GM12878 (cell line): ENCODE data around the gene DSTN.

Source experiments
- ATF3 ChIP-seq: IDR thresholded peaks from 2 replicates; pipeline ENCODE4 v1.6.1; 2011; ENCODE audit warnings: low read depth, mild to moderate bottlenecking, low read length, moderate library complexity, borderline replicate concordance; ENCODE audit errors: extremely low read depth
- CBX5 ChIP-seq: sonication (generic); IDR thresholded peaks from 2 replicates; pipeline ENCODE4 v1.6.1; 2016; ENCODE audit warnings: low read depth, moderate library complexity, mild to moderate bottlenecking, inconsistent platforms
- ESRRA ChIP-seq: IDR thresholded peaks from 2 replicates; pipeline ENCODE4 v1.6.1; 2012; ENCODE audit warnings: mild to moderate bottlenecking, low read length, improper control_type of control experiment
- EZH2 ChIP-seq: IDR thresholded peaks from 2 replicates; pipeline ENCODE4 v1.6.1; 2012; ENCODE audit warnings: low read depth, mild to moderate bottlenecking, control low read depth, inconsistent platforms, low read length, borderline replicate concordance; ENCODE audit not compliant: control insufficient read depth
- JUND ChIP-seq: IDR thresholded peaks from 2 replicates; pipeline ENCODE4 v1.6.1; 2012; ENCODE audit warnings: low read depth, mild to moderate bottlenecking, low read length, improper control_type of control experiment, moderate library complexity
- NBN ChIP-seq: fragments of 450-650 bp; IDR thresholded peaks from 2 replicates; pipeline ENCODE4 v1.6.1; 2016
- POLR2AphosphoS5 ChIP-seq: IDR thresholded peaks from 2 replicates; pipeline ENCODE4 v1.6.1; 2011; ENCODE audit warnings: mild to moderate bottlenecking, low read length, inconsistent platforms
- RFX5 ChIP-seq: IDR thresholded peaks from 2 replicates; pipeline ENCODE4 v1.6.1; 2011; ENCODE audit warnings: low read depth, low read length, improper control_type of control experiment
- SMC3 ChIP-seq: IDR thresholded peaks from 2 replicates; pipeline ENCODE4 v1.6.1; 2011; ENCODE audit warnings: low read length, improper control_type of control experiment, borderline replicate concordance
- TCF12 ChIP-seq: IDR thresholded peaks from 2 replicates; pipeline ENCODE4 v1.6.1; 2011; ENCODE audit warnings: low read depth, mild to moderate bottlenecking, low read length
- TF ChIP-seq, protein P1 (sequence below), 3 experiments: IDR thresholded peaks in 2 of 3; conservative IDR thresholded peaks in 1 of 3; 2 replicates each; pipeline ENCODE4 v1.5.1; 2011; ENCODE audit warnings: low read depth in 3 of 3, low read length in 3 of 3, mild to moderate bottlenecking in 3 of 3, control low read depth in 2 of 3, moderate library complexity in 2 of 3, inconsistent platforms in 1 of 3, mixed read lengths in 1 of 3; ENCODE audit not compliant: control insufficient read depth in 2 of 3, insufficient read depth in 1 of 3; ENCODE audit errors: extremely low read depth in 1 of 3
- TF ChIP-seq, protein P2 (sequence below): fragments of 450-650 bp; IDR thresholded peaks from 2 replicates; pipeline ENCODE4 v1.6.1; 2018; ENCODE audit warnings: borderline replicate concordance, mild to moderate bottlenecking; ENCODE audit not compliant: partially characterized antibody

GRCh38 chr20:17560344-17561074 is 9.4 kb upstream of the DSTN start:
- TF ChIP-seq TCF12, result no peak
- TF ChIP-seq, protein P1, sequence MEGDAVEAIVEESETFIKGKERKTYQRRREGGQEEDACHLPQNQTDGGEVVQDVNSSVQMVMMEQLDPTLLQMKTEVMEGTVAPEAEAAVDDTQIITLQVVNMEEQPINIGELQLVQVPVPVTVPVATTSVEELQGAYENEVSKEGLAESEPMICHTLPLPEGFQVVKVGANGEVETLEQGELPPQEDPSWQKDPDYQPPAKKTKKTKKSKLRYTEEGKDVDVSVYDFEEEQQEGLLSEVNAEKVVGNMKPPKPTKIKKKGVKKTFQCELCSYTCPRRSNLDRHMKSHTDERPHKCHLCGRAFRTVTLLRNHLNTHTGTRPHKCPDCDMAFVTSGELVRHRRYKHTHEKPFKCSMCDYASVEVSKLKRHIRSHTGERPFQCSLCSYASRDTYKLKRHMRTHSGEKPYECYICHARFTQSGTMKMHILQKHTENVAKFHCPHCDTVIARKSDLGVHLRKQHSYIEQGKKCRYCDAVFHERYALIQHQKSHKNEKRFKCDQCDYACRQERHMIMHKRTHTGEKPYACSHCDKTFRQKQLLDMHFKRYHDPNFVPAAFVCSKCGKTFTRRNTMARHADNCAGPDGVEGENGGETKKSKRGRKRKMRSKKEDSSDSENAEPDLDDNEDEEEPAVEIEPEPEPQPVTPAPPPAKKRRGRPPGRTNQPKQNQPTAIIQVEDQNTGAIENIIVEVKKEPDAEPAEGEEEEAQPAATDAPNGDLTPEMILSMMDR (IDR thresholded peaks at IDR 0.05 in 2 of 3, conservative IDR thresholded peaks at IDR 0.05 in 1 of 3; ENCODE audit: control insufficient read depth in 2 of 3, extremely low read depth in 1 of 3, insufficient read depth in 1 of 3, low read depth in 3 of 3, low read length in 3 of 3), result no peak
- TF ChIP-seq NBN, result no peak
- TF ChIP-seq ESRRA, result no peak
- TF ChIP-seq, protein P2, sequence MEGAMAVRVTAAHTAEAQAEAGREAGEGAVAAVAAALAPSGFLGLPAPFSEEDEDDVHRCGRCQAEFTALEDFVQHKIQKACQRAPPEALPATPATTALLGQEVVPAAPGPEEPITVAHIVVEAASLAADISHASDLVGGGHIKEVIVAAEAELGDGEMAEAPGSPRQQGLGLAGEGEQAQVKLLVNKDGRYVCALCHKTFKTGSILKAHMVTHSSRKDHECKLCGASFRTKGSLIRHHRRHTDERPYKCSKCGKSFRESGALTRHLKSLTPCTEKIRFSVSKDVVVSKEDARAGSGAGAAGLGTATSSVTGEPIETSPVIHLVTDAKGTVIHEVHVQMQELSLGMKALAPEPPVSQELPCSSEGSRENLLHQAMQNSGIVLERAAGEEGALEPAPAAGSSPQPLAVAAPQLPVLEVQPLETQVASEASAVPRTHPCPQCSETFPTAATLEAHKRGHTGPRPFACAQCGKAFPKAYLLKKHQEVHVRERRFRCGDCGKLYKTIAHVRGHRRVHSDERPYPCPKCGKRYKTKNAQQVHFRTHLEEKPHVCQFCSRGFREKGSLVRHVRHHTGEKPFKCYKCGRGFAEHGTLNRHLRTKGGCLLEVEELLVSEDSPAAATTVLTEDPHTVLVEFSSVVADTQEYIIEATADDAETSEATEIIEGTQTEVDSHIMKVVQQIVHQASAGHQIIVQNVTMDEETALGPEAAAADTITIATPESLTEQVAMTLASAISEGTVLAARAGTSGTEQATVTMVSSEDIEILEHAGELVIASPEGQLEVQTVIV, result no peak
- TF ChIP-seq POLR2AphosphoS5, result no peak
- no peak for TF ChIP-seq RFX5
- no peak for TF ChIP-seq JUND
- TF ChIP-seq SMC3, result no peak
- TF ChIP-seq ATF3, result no peak
- TF ChIP-seq EZH2, result no peak
- no peak for TF ChIP-seq CBX5
